ENCODE measurements around the gene CERS6. TPM values are rescaled to one million over a fixed set of nuclear protein-coding genes. Genes with fewer than 3 reads are reported as not detected.

The CERS6 gene
- total and polyA plus RNA-seq, 10 of the 15 experiments (the other 5 are each of a cell fraction or from before 2014, with no cell fraction given) = 1.3 to 20.4 (median 14.1) TPM

- TF ChIP-seq CHD1 (IDR thresholded peaks at IDR 0.05; ENCODE audit: low read depth, low read length) (no peak), FOXM1 (IDR thresholded peaks at IDR 0.05; ENCODE audit: low read depth, low read length) (peak; percentile 88; the same call in 1 of the 2 replicates), RBBP5 (conservative IDR thresholded peaks at IDR 0.05) (no peak), SREBF2 (IDR thresholded peaks at IDR 0.05; ENCODE audit: low read length) (no peak), NFYB (IDR thresholded peaks at IDR 0.05; ENCODE audit: insufficient read depth, low read depth, low read length) (no peak), YY1 (IDR thresholded peaks at IDR 0.05; ENCODE audit: low read depth, low read length) (peak; percentile 66; the same call in 1 of the 2 replicates), CHD2 (IDR thresholded peaks at IDR 0.05; ENCODE audit: borderline replicate concordance, low read depth, low read length) (no peak), RELB (IDR thresholded peaks at IDR 0.05; ENCODE audit: low read depth) (peak; percentile 92), CREM (IDR thresholded peaks at IDR 0.05; ENCODE audit: low read depth) (peak; percentile 68; the same call in 1 of the 2 replicates), IRF3 (IDR thresholded peaks at IDR 0.05) (no peak), SMC3 (IDR thresholded peaks at IDR 0.05; ENCODE audit: borderline replicate concordance, low read length) (peak; percentile 46; the same call in 1 of the 2 replicates), HDAC2 (IDR thresholded peaks at IDR 0.05) (no peak), IKZF1 (conservative IDR thresholded peaks at IDR 0.05) (peak; percentile 96), JUNB (IDR thresholded peaks at IDR 0.05) (0 out of 2 replicates have a peak, but pooled peaks have one; percentile 10), ZZZ3 (IDR thresholded peaks at IDR 0.05; ENCODE audit: control insufficient read depth, insufficient read length, low read depth) (no peak), SUPT20H (IDR thresholded peaks at IDR 0.05; ENCODE audit: borderline replicate concordance, control insufficient read depth, low read depth, low read length) (no peak), SREBF1 (IDR thresholded peaks at IDR 0.05; ENCODE audit: low read length) (no peak), SRF (IDR thresholded peaks at IDR 0.05; ENCODE audit: low read depth in 2 of 2, low read length in 2 of 2) (no peak), ZBTB4 (CRISPR knock-in tag; IDR thresholded peaks at IDR 0.05) (no peak), CEBPB (IDR thresholded peaks at IDR 0.05; ENCODE audit: borderline replicate concordance in 1 of 2, low read depth in 2 of 2, low read length in 2 of 2) (peak in 1 of 2 experiments; percentile 65; a peak in 1 of 4 replicates), ZNF24 (IDR thresholded peaks at IDR 0.05) (0 out of 2 replicates have a peak, but pooled peaks have one; percentile 13), JUND (IDR thresholded peaks at IDR 0.05; ENCODE audit: low read depth, low read length) (no peak), ZBTB40 (IDR thresholded peaks at IDR 0.05; ENCODE audit: borderline replicate concordance) (no peak)
Measured at GRCh38 chr2:168712053-168712452, 256.0 kb downstream of the CERS6 start (continued).

All from GM12878 (cell line).